ENCODE measurements around the gene PIAS2.

The PIAS2 gene

DNA sequence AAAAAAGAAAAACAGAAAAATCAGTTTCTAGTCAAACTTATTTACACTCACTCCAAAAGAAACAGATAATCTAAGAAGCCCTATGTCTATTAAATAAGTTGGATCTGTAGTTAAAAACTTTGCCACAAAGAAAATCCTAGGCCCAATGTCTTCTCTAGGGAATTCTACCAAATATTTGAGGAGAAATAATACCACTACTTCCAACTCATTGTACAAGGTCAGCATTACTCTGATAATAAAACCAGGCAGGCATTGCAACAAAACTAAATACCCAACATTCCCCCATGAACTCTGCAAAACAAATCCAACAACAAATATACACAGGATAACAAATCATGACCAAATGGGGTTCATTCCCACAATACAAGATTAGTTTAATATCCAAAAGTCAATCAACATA is 86.7 kb downstream of the PIAS2 start:
- TF ChIP-seq POLR2AphosphoS5 (IDR thresholded peaks at IDR 0.05; ENCODE audit: low read depth, low read length) (no peak), TAF1 (IDR thresholded peaks at IDR 0.05; ENCODE audit: borderline replicate concordance, insufficient read depth, low read length) (no peak), FOXP2 (optimal IDR thresholded peaks at IDR 0.05; ENCODE audit: borderline replicate concordance, extremely low read depth, extremely low read length, insufficient read depth) (no peak), SIN3A (IDR thresholded peaks at IDR 0.05; ENCODE audit: borderline replicate concordance, insufficient read depth, low read length) (no peak), REST (IDR thresholded peaks at IDR 0.05; ENCODE audit: insufficient read depth in 1 of 2, low read depth in 2 of 2, low read length in 2 of 2) (no peak)

DNA sequence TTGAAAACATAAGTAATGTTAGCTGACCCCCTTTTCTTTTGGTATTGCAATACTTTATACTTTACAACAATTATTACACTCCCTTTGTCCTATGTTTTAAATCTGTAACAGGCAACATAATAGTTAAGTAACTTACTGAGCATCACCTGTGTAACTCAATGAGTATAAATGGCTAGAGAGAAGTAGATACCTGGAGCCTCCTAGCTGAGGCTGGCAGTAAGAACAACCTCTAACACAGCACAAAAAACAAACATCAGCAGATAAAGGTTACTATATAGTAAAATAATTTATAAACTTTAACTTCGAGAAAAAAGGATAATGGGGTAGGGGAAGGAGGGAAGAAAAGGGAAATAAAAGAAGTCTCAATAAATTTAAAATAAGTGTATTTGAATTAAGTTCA is 87.4 kb downstream of the PIAS2 start:
- TF ChIP-seq REST (IDR thresholded peaks at IDR 0.05; ENCODE audit: insufficient read depth in 1 of 2, low read depth in 2 of 2, low read length in 2 of 2): no peak
- no peak for TF ChIP-seq POLR2AphosphoS5 (IDR thresholded peaks at IDR 0.05; ENCODE audit: low read depth, low read length)
- TF ChIP-seq FOXP2 (optimal IDR thresholded peaks at IDR 0.05; ENCODE audit: borderline replicate concordance, extremely low read depth, extremely low read length, insufficient read depth): no peak
- no peak for TF ChIP-seq TAF1 (IDR thresholded peaks at IDR 0.05; ENCODE audit: borderline replicate concordance, insufficient read depth, low read length)
- no peak for TF ChIP-seq SIN3A (IDR thresholded peaks at IDR 0.05; ENCODE audit: borderline replicate concordance, insufficient read depth, low read length)

GRCh38 chr18:46829531-46829930 is 87.8 kb downstream of the PIAS2 start:
- TF ChIP-seq REST (IDR thresholded peaks at IDR 0.05; ENCODE audit: insufficient read depth in 1 of 2, low read depth in 2 of 2, low read length in 2 of 2) (no peak), TAF1 (IDR thresholded peaks at IDR 0.05; ENCODE audit: borderline replicate concordance, insufficient read depth, low read length) (no peak), POLR2AphosphoS5 (IDR thresholded peaks at IDR 0.05; ENCODE audit: low read depth, low read length) (no peak), SIN3A (IDR thresholded peaks at IDR 0.05; ENCODE audit: borderline replicate concordance, insufficient read depth, low read length) (no peak), FOXP2 (optimal IDR thresholded peaks at IDR 0.05; ENCODE audit: borderline replicate concordance, extremely low read depth, extremely low read length, insufficient read depth) (no peak)

- TF ChIP-seq FOXP2 (optimal IDR thresholded peaks at IDR 0.05; ENCODE audit: borderline replicate concordance, extremely low read depth, extremely low read length, insufficient read depth): no peak
These were observed 95.2 kb downstream of the PIAS2 start for GRCh38 chr18:46821856-46822711.

DNA sequence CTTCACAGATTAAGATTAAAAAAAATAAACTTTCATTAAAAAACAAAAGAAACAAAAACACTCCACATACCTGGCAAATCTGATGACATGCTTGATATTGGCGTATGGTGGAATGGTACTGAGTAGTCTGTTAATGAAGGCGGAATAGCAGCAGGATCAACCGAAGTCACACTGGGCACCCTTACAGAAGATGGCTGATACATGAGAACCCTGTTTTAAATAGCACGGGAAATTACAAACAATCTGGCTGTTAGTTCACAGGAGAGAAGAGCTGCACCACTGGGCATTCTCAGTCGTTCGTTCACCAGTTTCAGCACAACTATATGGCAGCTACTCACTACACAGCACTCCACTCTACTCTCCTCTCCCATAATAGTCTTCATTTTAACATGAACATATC is 96.4 kb downstream of the PIAS2 start:
- TF ChIP-seq FOXP2 (optimal IDR thresholded peaks at IDR 0.05; ENCODE audit: borderline replicate concordance, extremely low read depth, extremely low read length, insufficient read depth) (no peak), REST (IDR thresholded peaks at IDR 0.05; ENCODE audit: insufficient read depth in 1 of 2, low read depth in 2 of 2, low read length in 2 of 2) (no peak), SIN3A (IDR thresholded peaks at IDR 0.05; ENCODE audit: borderline replicate concordance, insufficient read depth, low read length) (no peak), TAF1 (IDR thresholded peaks at IDR 0.05; ENCODE audit: borderline replicate concordance, insufficient read depth, low read length) (no peak), POLR2AphosphoS5 (IDR thresholded peaks at IDR 0.05; ENCODE audit: low read depth, low read length) (no peak)

All from PFSK-1 (cell line).